ENCODE data around the gene ZMIZ1.

The ZMIZ1 gene

DNA sequence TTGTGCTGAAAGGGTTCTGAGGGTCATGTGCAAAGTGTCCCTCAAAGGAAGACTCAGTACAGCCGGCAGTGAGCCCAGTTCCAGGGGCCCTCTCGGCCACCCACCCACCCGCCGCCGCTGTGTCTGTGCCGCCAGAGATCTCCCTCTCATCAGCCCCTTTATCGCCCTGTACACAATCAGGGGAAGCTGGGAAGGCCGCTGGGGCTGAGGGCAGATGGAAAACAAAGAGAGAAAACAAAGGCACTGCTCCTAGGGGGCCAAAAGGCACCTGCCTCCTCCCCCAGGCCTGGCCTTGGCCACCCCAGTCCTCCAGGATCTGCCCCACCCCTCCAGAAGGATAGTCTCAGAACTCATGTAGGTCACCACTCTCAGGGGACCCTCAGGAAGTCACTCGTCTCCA is 67.0 kb downstream of the ZMIZ1 start:
- DNase-seq: no peak
- Mint-ChIP-seq H3K9me3 (no peaks in the 10 kb centered on the region), H3K4me1 (peaks cover 59% of the 10 kb centered on the region), H3K4me3 (peak overlapping the region; percentile 10 to 18), H3K27me3 (no peaks in the 10 kb centered on the region), H3K27ac (peak overlapping the region; percentile 99 to 100)
- no peak for ATAC-seq

DNA sequence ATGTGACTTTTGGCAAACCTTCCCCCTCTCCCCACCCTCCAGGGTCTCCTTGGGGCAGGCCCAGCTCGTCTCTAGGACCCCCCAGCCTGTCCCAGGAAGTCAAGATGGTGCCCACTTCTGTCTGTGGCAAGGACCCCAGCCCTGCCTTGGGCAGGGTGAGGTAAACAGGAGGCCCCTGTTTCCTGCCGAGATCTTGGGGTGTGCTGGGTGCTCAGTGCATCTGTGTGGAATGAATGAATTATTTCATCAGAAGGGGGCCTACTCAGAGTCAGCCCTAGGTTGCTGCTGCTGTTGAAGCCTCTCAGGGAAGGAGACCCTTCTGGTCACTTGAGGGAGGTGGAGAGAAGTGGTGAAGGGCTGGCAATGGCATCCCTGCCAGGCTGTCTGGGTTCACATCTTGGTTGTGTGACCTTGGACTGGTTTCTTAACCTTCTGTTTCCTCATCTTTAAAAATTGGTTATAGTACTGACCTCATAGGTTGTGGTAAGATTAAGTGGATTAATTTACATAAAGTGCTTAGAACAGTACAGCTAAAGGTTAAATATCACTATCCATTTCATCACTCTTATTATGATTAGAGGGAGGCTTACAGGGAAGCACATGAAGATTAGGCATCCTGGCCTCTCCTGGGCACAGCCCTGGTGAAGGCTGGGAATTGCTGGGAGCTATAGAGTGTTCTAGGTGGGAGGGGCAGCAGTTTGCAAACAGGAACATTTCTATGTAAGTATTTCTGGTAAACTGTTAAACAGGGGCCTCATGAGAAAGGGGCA is 67.7 kb downstream of the ZMIZ1 start:
- Mint-ChIP-seq H3K27ac (peak overlapping the region; percentile 99 to 100), H3K9me3 (no peaks in the 10 kb centered on the region), H3K4me3 (peak overlapping the region; percentile 85 to 86), H3K27me3 (no peaks in the 10 kb centered on the region), H3K4me1 (peaks cover 59% of the 10 kb centered on the region)
- DNase-seq: peak; percentile 20 to 33
- ATAC-seq: peak; percentile 56

DNA sequence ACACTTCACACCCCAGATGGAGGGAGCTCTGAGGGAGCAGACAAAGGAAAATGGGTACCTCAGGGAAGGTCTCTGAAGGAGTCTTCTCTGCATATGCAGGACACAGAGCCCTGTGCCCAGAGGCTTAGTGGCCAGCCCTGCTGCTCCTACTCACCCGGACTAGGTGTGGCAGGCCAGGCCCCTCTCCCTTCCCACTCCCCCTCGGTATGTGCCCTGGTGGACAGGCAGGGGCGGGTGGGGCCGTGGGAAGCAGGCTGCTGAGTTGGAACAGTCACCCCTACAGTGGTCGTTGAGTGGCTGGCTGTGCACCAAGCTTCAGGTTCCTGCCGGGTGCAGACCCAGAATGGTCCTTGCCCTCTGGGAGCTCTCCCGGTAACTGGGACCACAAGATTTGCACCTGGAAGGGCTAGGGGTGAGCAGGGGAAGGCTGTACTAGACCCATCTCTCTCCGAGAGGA is 68.6 kb downstream of the ZMIZ1 start:
- peak overlapping the region; percentile 83 to 88 for H3K4me3 Mint-ChIP-seq
- peak overlapping the region; percentile 98 to 99 for H3K27ac Mint-ChIP-seq
- no peaks in the 10 kb centered on the region for H3K27me3 Mint-ChIP-seq
- ATAC-seq: peak; percentile 27
- DNase-seq: peak in 1 of 2 donors; percentile 21
- no peaks in the 10 kb centered on the region for H3K9me3 Mint-ChIP-seq
- H3K4me1 Mint-ChIP-seq: peaks cover 59% of the 10 kb centered on the region

DNA sequence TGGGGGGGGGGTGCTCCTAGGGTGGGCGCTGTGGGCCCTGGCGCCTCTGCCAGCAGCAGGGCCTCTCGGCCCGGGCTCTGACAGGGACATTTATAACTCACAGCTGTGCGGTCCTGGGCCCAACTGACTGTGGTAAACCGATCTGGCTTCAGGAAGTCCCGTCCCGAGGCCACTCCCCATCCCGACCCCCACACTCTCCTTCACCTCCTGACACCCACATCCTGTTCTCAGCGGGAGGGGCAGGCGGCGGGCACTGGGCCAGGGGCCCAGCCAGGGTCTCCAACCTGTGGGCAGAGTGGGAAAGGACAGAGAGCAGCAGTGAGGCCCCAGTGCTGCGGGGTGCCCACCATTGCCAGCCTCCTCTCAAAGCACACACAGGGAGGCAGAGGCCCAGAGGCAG is 69.1 kb downstream of the ZMIZ1 start:
- DNase-seq (peak; percentile 63 to 83), ATAC-seq (peak; percentile 90)
- H3K4me3 Mint-ChIP-seq: peak overlapping the region; percentile 83 to 88
- peak overlapping the region; percentile 98 to 99 for H3K27ac Mint-ChIP-seq
- peaks cover 62% of the 10 kb centered on the region for H3K4me1 Mint-ChIP-seq
- no peaks in the 10 kb centered on the region for H3K9me3 Mint-ChIP-seq
- H3K27me3 Mint-ChIP-seq: no peaks in the 10 kb centered on the region

DNA sequence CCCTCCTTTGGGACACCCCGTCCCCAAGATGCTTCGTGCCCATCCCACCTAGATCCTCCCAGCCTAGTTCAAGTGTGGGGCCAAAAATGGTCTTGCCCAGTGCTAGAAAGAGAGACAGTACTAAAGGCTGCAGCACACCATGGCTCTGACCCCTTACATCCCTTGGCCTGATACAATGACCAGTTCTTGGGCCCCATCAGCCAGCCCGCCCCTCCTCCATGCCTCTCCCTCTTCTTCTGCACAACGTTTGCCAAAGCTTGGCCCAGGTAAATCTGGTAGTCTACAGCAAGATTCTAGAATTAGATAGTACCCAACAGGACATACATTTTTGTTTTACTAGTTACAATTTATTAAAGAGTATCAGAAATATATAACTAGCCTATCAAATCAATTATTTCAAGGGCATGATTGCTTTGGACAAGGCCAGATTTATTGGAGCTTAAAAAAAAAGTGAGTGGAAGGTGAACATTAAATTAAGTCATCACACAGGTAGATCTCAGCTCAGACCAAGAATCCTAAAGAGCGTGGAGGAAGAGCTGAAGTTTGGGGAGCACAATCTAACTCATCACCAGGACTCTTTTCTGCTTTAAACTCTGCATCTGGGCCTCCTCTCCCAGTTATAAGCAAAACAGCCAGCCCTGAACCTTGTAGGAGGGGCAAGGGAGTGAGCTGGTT is 69.8 kb downstream of the ZMIZ1 start:
- peak overlapping the region; percentile 16 to 98 for H3K27ac Mint-ChIP-seq

DNA sequence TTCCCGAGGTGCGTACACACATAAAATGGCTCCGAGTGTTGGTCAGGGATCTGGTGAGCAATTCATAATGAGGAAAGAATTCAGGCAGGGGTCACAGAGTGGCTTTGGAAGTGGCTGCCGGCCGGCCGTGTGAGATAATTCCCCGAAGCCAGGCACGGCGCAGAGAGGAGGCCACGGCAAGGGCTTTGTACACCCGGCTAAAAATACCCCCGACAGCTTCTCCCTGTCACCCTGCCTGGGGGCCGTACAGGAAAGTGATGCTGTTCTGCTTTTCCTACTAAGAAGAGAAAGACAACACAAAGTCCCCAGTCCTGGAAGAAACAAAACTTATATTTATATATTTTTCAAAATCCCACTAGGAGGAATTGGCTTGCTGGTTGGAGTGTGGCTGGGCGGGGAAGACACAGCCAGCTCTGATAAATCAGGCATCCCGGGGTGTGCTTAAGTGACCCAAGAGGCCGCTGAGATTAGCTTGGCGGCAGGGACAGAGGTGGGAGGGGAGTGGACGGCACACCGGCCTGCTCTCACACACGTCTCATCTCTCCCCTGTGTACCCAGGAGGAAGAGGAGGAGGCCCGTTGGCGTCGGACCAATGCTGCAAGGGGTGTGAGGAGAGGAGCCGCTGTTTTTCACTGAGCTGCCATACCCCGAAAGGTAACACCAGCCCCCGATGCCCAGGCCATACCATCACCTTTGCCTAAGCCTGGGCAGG is 70.5 kb downstream of the ZMIZ1 start:
- Mint-ChIP-seq H3K4me1 (peaks cover 72% of the 10 kb centered on the region), H3K27me3 (no peaks in the 10 kb centered on the region), H3K27ac (peak overlapping the region in 1 of 2 donors; percentile 55), H3K4me3 (no peak overlapping the region), H3K9me3 (no peaks in the 10 kb centered on the region)
- ATAC-seq: no peak
- DNase-seq: no peak

More for the DNA sequence above, 69.8 kb downstream of the ZMIZ1 start:
- no peaks in the 10 kb centered on the region for H3K27me3 Mint-ChIP-seq
- DNase-seq (no peak), ATAC-seq (no peak)
- H3K4me3 Mint-ChIP-seq: peak overlapping the region; percentile 8 to 88
- H3K9me3 Mint-ChIP-seq: no peaks in the 10 kb centered on the region
- H3K4me1 Mint-ChIP-seq: peaks cover 69% of the 10 kb centered on the region

DNA sequence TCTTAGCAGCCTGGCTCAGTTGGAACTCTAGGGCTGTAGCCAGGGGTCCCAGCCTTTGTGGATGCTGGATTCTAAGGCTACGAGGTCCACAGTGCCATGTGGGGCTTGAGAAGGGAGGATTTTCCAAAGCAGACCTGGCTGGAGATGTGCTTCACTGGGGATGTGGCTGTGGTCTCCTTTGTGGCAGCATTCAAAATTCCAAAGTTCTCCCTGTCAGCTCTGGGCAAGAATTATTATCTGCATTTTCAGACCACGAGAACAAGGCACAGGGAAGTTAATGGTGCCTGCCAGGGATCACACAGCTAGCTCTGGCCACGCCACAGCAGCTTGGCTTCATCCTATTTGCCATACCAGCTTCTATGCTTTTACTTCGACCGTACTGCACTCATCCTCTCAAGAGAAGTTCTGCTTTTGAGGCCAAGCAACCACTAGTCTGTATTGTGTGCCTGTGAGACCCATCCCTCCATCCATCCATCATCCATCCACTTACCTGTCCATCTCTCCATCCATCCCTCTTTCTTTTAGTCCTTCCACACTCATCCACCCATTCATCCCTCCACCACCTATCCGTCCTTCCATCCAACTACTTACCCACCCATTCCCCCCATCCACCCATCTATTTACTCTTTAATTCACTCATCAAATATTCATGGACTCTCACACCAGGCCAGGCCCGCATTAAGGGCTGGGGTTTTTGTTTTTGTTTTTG is 71.5 kb downstream of the ZMIZ1 start:
- Mint-ChIP-seq H3K27ac (peak overlapping the region in 1 of 2 donors; percentile 22), H3K27me3 (no peaks in the 10 kb centered on the region), H3K9me3 (no peaks in the 10 kb centered on the region), H3K4me1 (peaks cover 77% of the 10 kb centered on the region), H3K4me3 (no peak overlapping the region)
- DNase-seq (no peak), ATAC-seq (no peak)

DNA sequence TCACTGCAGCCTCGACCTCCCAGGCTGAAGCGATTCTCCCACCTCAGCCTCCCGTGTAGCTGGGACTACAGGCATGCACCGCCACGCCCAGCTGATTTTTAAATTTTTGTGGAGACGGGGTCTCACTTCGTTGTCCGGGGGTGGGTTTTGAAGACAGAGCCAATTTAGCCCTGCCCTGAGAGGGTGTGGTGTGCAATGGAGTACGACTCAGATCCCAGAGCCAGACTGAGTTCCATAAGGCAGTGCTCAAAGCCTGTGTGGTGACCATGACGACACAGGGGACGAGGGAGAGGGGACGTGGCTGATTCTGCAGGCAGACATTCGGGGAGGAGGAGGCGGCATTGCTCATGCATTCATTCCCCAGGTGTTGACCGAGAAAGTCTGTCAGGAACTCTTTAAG is 72.1 kb downstream of the ZMIZ1 start:
- Mint-ChIP-seq H3K4me1 (peaks cover 77% of the 10 kb centered on the region), H3K9me3 (no peaks in the 10 kb centered on the region), H3K4me3 (no peak overlapping the region), H3K27ac (no peak overlapping the region), H3K27me3 (no peaks in the 10 kb centered on the region)
- ATAC-seq (no peak), DNase-seq (no peak)

DNA sequence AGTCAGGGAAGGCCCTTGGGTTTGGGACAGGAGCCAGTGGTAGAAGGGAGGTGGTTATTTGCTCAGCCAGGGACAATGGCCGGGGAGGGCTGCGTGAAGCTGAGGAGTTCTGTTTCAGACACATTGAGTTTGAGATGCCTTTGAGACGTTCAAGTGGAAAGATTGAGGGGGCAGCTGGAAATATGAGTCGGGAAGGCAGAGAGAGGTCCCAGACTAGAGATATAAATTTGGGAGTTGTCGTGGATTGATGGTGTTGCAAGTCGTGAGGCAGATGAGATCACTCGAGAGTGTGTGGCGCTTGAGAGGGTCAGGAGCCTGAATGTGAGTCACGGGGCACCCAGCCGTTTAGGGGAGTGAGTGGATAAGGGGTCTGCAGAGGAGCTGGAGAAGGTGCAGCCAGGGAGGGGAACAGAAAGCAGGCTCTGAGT is 73.3 kb downstream of the ZMIZ1 start:
- Mint-ChIP-seq H3K9me3 (no peaks in the 10 kb centered on the region), H3K4me1 (peaks cover 77% of the 10 kb centered on the region), H3K4me3 (no peak overlapping the region), H3K27ac (peak overlapping the region; percentile 14 to 29), H3K27me3 (no peaks in the 10 kb centered on the region)
- no peak for ATAC-seq
- no peak for DNase-seq

DNA sequence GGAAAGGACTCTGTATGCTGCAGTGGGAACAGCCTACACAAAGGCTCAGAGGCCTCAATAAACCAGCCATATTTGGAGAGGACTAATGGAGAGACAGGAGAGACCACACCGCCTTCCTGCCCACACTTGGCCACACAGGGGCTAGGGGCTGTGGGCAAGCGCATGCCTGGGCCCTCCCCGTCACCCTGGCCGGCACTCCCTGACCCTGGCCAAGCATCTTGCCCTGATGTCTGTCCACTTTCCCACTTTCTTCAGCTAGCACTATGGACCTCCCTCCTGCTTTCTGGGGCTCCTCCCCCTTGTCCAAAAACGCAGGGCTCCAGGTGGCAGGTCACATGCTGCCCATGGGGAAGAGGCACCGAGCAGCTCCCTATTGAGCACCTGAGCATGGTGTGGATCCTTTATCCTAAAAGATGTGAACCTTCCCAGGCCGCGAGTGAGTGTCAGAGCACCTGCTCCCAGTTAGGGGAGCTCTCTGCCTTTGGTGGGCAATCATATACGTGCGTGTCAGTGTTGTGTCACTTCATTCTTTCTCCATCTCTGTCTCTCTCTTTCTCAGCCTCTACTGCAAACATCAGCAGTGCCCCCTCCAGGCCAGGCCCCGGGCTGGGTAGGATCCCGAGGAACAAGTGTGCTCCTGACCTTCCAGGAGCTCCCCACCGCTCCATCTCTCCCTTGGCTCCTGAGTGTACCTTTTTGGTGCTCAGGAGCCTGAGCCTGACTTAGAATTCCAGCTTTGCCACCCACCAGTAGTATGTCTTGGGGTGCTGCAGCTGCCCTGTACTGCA is 74.0 kb downstream of the ZMIZ1 start:
- no peaks in the 10 kb centered on the region for H3K27me3 Mint-ChIP-seq
- H3K27ac Mint-ChIP-seq: peak overlapping the region in 1 of 2 donors; percentile 81
- no peak overlapping the region for H3K4me3 Mint-ChIP-seq

DNA sequence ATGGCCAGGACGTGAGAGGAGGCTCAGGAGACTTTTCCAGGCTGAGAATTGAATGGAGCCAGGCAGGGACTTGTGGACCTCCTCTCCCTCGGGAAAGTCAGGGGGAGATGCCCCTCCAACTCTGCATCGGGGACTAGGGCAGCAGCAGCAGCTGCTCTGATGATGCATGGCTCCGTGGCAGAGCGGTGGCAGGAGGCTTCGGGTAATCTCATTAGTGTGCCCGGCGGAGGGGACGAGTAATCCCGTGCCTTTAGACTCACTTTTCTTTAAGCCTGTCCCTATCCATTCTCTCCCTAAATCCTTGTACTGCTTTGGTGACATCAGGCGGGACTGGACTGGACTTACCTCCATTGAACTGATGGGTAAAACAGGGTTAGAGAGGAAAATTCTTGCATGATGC is 75.1 kb downstream of the ZMIZ1 start:
- no peaks in the 10 kb centered on the region for H3K27me3 Mint-ChIP-seq
- DNase-seq: no peak
- H3K27ac Mint-ChIP-seq: no peak overlapping the region
- no peak for ATAC-seq
- peaks cover 77% of the 10 kb centered on the region for H3K4me1 Mint-ChIP-seq
- no peaks in the 10 kb centered on the region for H3K9me3 Mint-ChIP-seq
- H3K4me3 Mint-ChIP-seq: no peak overlapping the region

More for the DNA sequence above, 74.0 kb downstream of the ZMIZ1 start:
- ATAC-seq (no peak), DNase-seq (no peak)
- H3K9me3 Mint-ChIP-seq: no peaks in the 10 kb centered on the region
- H3K4me1 Mint-ChIP-seq: peaks cover 77% of the 10 kb centered on the region

DNA sequence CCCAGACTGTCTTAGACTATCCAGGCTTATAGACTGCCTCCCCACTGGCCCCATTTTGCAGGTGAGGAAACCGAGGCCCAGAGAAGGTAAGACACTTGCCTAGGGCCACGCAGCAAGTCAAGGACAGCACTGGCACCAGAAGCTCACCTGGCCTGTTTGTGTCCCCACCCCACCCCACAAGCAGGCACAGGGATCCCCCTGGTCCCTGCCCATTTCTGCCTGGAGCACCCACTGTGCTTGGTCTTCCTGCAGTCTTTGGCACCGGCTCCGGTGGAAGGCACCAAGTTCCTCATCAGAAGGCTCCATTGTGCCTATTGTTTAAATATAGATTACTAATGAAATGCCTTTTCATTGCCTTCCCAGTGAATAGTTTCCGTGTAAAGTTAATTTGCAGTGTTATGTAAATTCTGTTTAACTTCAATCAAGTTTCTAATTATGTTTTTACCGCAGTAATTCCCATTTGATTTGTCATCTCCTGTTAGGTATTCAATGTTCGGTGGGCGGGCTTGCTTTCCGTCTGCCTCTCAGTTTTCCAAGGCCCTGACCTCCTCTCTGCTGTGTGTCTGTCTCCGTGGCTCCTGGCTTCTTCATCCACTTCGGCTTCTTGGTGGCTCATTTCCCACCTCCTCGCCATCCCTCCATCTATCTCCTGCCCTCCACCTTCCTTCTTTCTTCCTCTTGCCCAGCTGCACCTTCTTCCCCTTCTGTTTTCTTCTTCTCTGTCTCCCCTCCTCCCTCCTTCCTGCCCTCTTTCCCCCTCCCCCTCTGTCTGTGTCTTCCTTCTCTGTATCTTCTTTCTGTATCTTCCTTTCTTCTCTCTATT is 75.8 kb downstream of the ZMIZ1 start:
- ATAC-seq: no peak
- Mint-ChIP-seq H3K27ac (peak overlapping the region; percentile 15 to 74), H3K4me1 (peaks cover 81% of the 10 kb centered on the region), H3K4me3 (peak overlapping the region in 1 of 2 donors; percentile 23), H3K27me3 (no peaks in the 10 kb centered on the region), H3K9me3 (no peaks in the 10 kb centered on the region)
- DNase-seq: no peak

DNA sequence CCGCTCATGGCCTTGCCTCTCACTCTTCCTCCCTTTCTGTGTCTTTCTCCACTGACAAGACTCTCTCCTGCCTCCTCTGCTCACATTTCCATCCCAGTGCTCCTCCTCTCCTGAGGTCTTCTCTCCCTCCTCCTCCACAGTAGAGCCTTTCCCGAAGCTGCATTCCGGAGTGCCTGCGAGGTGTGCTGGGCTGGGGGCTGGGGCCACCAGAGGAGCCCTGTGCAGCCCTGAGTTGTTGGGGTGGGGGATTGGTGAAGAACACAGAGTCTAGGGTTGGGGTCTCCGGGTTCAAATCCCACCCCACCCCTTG is 76.4 kb downstream of the ZMIZ1 start:
- H3K9me3 Mint-ChIP-seq: no peaks in the 10 kb centered on the region
- H3K27me3 Mint-ChIP-seq: no peaks in the 10 kb centered on the region
- H3K4me1 Mint-ChIP-seq: peaks cover 82% of the 10 kb centered on the region
- H3K27ac Mint-ChIP-seq: peak overlapping the region; percentile 3 to 74
- peak overlapping the region in 1 of 2 donors; percentile 0 for H3K4me3 Mint-ChIP-seq
- no peak for DNase-seq
- no peak for ATAC-seq
